PC-3 (cell line): ENCODE measurements around the gene CDK2.

Source experiments
- CTCF ChIP-seq: fragments of 300-600 bp; sonication (generic); conservative IDR thresholded peaks from 2 replicates; pipeline ENCODE4 v1.5.1; 2017; ENCODE audit warnings: antibody characterized with exemption, low read depth, mild to moderate bottlenecking, low read length
- EZH2 ChIP-seq: fragments of 300-600 bp; sonication (generic); IDR thresholded peaks from one replicate; pipeline ENCODE4 v1.6.1; 2017; ENCODE audit warnings: antibody characterized with exemption, mild to moderate bottlenecking, low read length; ENCODE audit not compliant: unreplicated experiment

GRCh38 chr12:55996201-55996714, 29.6 kb downstream of the CDK2 start:
- no peak for TF ChIP-seq EZH2
- peak; percentile 96 for TF ChIP-seq CTCF
